OCI-LY3 (cell line): ENCODE results near the gene INSYN1.

ENCODE experiments used
- CTCF ChIP-seq: fragments of 200-600, 300-600 bp; sonication (generic); IDR thresholded peaks from 2 replicates; pipeline ENCODE4 v1.5.1; 2014; ENCODE audit warnings: antibody characterized with exemption, low read length, low read depth
- EZH2phosphoT487 ChIP-seq: fragments of 200-600 bp; shearing (Covaris generic); IDR thresholded peaks from 2 replicates; pipeline ENCODE4 v1.6.1; 2018; ENCODE audit warnings: antibody characterized with exemption, mixed run types, low read depth

DNA sequence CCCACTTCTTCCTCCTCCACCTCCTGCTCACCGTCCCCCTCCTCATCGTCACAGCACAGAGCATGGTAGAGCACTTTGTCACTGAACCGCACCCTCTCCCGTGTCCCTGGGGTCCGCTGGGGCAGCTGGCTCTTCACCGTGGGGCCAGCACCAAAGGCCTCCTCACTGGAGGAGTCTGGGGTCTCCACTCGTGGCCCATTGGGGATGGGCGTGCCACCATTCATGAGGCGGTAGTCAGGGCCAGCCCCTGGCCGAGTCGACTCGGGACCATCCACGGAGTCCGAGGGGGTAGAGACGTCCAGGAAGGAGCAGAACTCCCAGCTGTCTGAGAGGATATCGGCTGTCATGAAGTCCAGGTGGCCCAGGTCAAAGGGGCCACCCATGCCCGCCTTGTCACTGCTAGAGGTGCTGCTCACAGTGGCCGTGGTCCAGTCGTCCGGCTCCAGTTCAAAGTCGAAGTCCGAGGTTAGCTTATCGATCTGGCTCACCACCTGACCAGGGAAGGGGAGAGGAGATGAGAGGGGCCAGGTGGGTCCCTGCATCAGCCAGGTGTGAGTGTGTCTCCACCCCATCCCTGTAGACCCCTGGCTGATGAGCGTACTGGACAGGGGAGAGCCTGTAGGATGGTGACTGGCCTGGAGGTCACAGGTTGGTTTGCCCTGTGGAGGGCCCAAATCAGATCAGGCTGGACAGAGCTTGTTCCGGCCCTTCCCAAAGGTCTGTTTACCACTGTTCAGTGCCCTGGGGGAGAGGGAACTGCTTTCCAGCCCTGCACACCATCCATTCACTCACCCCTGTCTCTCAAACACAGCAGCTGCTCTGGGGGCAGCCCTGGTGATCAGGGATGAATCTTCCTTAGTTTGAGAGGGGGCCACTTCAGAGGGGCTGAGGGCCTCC, 12.8 kb downstream of the INSYN1 start:
- no peak for TF ChIP-seq EZH2phosphoT487
- no peak for TF ChIP-seq CTCF
